Heart left ventricle (tissue), 16 donors: ENCODE data around the gene IL17REL. TPM values are rescaled to one million over a fixed set of nuclear protein-coding genes. Genes with fewer than 3 reads are reported as not detected.

ENCODE experiments used
- ATAC-seq, 4 donors: fragments of 200-7000 bp; cut with Tn5 transposase; one replicate each; pipeline ENCODE4 v1.9.1; 2020 to 2022; ENCODE audit warnings: moderate library complexity in 4 of 4, mild to moderate bottlenecking in 3 of 4, moderate number of reproducible peaks in 1 of 4
- DNase-seq, 5 donors: peaks; one replicate each; pipeline ENCODE4 v3.0.0-alpha.2; 2020
- H3K27ac ChIP-seq, 12 donors: fragments of 200-600 bp; sonication (generic) in 4 of 12; one replicate each; pipeline versions ENCODE4 v1.5.0 to v1.8.0; 2016 to 2022; ENCODE audit warnings: mild to moderate bottlenecking in 2 of 12
- H3K27me3 ChIP-seq, 9 donors: fragments of 200-600 bp; sonication (generic) in 2 of 9; one replicate each; pipeline versions ENCODE4 v1.5.1 to v1.8.0; 2016 to 2022; ENCODE audit warnings: mild to moderate bottlenecking in 3 of 9
- H3K36me3 ChIP-seq, 9 donors: fragments of 200-600 bp; sonication (generic) in 2 of 9; one replicate each; pipeline versions ENCODE4 v1.5.0 to v1.8.0; 2018 to 2022; ENCODE audit warnings: mild to moderate bottlenecking in 2 of 9
- H3K4me1 ChIP-seq, 12 donors: fragments of 200-600 bp; sonication (generic) in 4 of 12; one replicate each; pipeline versions ENCODE4 v1.5.0 to v1.8.0; 2016 to 2022; ENCODE audit warnings: mild to moderate bottlenecking in 3 of 12
- H3K4me3 ChIP-seq, 12 donors: fragments of 200-600 bp; sonication (generic) in 4 of 12; one replicate each; pipeline versions ENCODE4 v1.5.0 to v1.8.0; 2017 to 2022; ENCODE audit warnings: mild to moderate bottlenecking in 9 of 12, moderate library complexity in 4 of 12
- H3K9me3 ChIP-seq, 12 donors: fragments of 200-600 bp; sonication (generic) in 4 of 12; one replicate each; pipeline versions ENCODE4 v1.5.0 to v1.8.0; 2016 to 2022; ENCODE audit warnings: mild to moderate bottlenecking in 1 of 12
- POLR2A ChIP-seq, 2 donors: fragments of 450-650 bp; IDR thresholded peaks; one replicate each; pipeline ENCODE4 v1.6.1; 2017; ENCODE audit warnings: antibody characterized with exemption in 2 of 2, mild to moderate bottlenecking in 2 of 2, moderate library complexity in 2 of 2
- WGBS, 4 donors: extraction: QIAGEN DNeasy Blood & Tissue Kit in 2 of 4; methylation state at CpG; one replicate each; pipeline versions ENCODE4 v1.1.5 to v1.1.7; 2013 to 2018; 5-methylcytosine and 5-hydroxymethylcytosine counted together
- intact Hi-C, 10 donors: fragments of 100-400 bp; cut with DNase I; formaldehyde crosslinking; loops; one replicate each; pipeline versions ENCODE4 v1.11.1 to v1.14.2; 2022
- polyA plus RNA-seq, 2 donors: library from polyadenylated mRNA; stranded (reverse); fragments of 200-250 nt; gene quantifications; one replicate each; pipeline ENCODE4 v1.2.3, GENCODE V29; 2013
- total RNA-seq, 9 donors: library from RNA; depleted of rRNA in 2 of 9; stranded (reverse); fragments of >200 nt in 2 of 9; fragmentation: NEBNext Ultra II Directional in 3 of 9; extraction: Animal tissue kit (Norgen Biotek cat#: 25700) in 3 of 9; gene quantifications; one replicate each; pipeline versions ENCODE4 v1.1.0 to v1.2.4, GENCODE V29; 2016 to 2023
- TF ChIP-seq, protein P1 (sequence below), 12 donors: fragments of 200-600 bp; sonication (generic) in 4 of 12; IDR thresholded peaks; one replicate each; pipeline versions ENCODE4 v1.5.0 to v1.8.0; 2018 to 2022; ENCODE audit warnings: antibody characterized with exemption in 12 of 12, mild to moderate bottlenecking in 5 of 12
- donor health status: ischemic (EF 13 %, LVEDD 7.1; RV severe dilation, severe dysfunction).
- donor health status: healthy with polysubstance abuse.
- donor health status: DM: no; HTN: yes; CAD: no.
- donor health status: DM: no; HTN: no; CAD: no.
- donor health status: ischemic (EF 25% LVEDD 6.9; RV normal size, moderate dysfunction).
- donor health status: ischemic (EF 25% LVEDD 5.7; RV mildly dilated, moderate dysfunction).
- donor health status: healthy.
- donor health status: DM: yes; HTN: yes; CAD: no.
- donor health status: ischemic (EF 35%, LVEDD 5.7; RV mildly dilated, moderate dysfunction).
- donor health status: nonischemic (EF 11% LVEDD 7.7; RV severe dilation, severe dysfunction).
- donor health status: DM: yes; HTN: yes; CAD: no.
- donor health status: PGD.
- donor health status: ischemic (EF 29% LVEDD 5.4; RV normal size, mild dysfunction).
- donor health status: nonischemic (EF 23%, LVEDD 6.1; RV moderate dilation, normal function).

Gene IL17REL
- total and polyA plus RNA-seq, 11 donors, result not detected

DNA sequence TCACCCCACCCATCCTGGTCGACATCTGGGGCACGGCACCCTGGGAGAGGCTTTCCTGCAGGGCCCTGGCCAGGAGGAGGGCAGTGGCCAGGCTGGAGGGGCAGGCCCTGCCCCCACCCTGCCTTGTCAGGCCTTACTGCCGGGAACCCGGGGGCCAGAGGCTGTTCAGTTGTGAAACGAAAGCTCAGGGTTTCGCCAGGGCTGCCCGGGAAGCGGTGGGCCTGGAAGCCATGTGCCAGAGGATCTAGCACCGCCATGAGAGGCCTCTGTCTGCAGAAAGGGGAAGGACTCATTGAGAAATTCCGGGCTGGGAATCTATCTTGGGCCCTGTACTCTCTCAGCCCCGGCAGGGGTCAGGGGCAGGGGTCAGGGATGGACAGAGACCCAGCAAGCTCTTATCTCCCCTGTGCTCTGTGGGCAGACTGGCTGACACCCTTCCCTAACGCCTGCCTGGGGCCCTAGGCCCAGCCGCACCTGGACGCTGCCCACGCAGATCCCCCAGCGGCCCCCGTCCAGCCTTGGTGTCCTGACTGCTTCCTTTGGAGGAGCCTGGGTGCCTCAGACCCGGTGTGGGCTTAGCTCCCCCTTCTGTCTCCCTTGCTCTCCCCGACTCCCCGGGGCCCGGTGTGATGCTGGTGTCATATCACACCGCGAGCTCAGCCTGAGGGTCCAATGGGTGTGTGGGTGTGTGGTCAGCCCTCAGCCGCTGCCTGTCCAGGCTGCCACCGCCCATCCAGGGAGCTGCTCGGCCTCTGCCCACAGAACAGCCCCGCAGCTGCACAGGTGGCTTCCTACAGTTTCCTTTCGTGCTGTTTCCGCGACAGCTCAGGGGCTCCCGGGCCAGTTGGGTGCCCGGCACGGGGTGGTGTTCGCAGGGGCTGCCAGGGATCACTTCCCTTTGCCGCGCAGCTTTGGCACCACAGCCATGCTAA lies 45.5 kb downstream of the IL17REL start:
- no peaks in the 10 kb centered on the region for H3K27me3 ChIP-seq
- intact Hi-C loops, result loop anchor here in 2 of 10 donors (5.0 kb wide), 1 partner anchor 35 kb away; no protein-coding TSS in a partner anchor
- peak overlapping the region; percentile 3 to 99 (median 78) for H3K27ac ChIP-seq
- H3K36me3 ChIP-seq, result peaks cover 5 to 33% (median 18%) of the 10 kb centered on the region in 9 donors
- peaks cover 24 to 95% (median 77%) of the 10 kb centered on the region in 12 donors for H3K4me1 ChIP-seq
- DNase-seq (peak; percentile 30 to 78 (median 56)), ATAC-seq (no peak)
- peak overlapping the region in 9 of 12 donors; percentile 14 to 43 (median 20) for H3K4me3 ChIP-seq
- H3K9me3 ChIP-seq, result no peaks in the 10 kb centered on the region
- TF ChIP-seq, protein P1, sequence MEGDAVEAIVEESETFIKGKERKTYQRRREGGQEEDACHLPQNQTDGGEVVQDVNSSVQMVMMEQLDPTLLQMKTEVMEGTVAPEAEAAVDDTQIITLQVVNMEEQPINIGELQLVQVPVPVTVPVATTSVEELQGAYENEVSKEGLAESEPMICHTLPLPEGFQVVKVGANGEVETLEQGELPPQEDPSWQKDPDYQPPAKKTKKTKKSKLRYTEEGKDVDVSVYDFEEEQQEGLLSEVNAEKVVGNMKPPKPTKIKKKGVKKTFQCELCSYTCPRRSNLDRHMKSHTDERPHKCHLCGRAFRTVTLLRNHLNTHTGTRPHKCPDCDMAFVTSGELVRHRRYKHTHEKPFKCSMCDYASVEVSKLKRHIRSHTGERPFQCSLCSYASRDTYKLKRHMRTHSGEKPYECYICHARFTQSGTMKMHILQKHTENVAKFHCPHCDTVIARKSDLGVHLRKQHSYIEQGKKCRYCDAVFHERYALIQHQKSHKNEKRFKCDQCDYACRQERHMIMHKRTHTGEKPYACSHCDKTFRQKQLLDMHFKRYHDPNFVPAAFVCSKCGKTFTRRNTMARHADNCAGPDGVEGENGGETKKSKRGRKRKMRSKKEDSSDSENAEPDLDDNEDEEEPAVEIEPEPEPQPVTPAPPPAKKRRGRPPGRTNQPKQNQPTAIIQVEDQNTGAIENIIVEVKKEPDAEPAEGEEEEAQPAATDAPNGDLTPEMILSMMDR (IDR thresholded peaks at IDR 0.05), result peak in 1 of 12 donors; percentile 14
- TF ChIP-seq POLR2A (IDR thresholded peaks at IDR 0.05), result no peak
- 48 to 52% (median 50%) methylated on average over 17 to 36 of the region's 36 CpGs for WGBS, 4 donors

DNA sequence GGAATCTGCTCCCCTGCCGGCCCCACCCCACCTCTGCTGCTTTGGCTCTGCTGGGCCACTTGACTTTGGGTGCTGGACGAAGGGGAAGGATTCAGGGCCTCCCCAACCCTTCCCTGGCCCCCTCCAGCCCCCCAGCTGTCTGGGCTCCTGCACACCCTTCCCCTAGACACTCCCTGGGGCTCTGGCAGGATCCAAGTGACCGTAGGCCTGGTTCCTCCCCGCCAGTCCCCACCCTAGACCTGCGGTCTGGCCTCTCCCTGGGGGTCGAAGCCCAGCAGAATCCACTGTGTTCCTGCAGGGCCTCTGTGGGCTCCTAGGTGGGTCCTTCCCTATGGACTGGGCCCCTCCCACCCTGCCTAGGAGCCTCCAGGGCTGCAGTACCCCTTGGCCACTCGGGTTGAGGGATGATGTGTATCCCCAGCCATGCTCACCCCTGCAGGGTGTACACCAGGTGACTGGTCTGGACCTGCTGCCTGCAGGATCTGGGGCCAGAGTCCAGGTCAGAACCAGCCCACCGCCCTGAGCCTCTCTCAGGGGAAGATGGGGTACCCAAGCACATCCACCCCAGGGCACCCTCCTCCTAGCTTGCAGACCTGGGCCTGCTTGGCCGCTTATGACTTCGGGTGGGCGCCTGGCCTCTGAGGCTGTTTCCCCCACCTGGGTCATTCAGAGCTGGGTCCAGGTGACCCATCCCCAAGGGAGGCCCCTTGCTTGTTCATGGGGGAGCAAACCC lies 46.4 kb downstream of the IL17REL start:
- intact Hi-C loops, result loop anchor here in 2 of 10 donors (5.0 kb wide), 1 partner anchor 34 kb away; no protein-coding TSS in a partner anchor
- ATAC-seq (no peak), DNase-seq (peak in 4 of 5 donors; percentile 16 to 61 (median 29))
- no peaks in the 10 kb centered on the region for H3K27me3 ChIP-seq
- peaks cover 24 to 88% (median 70%) of the 10 kb centered on the region in 12 donors for H3K4me1 ChIP-seq
- no peak for TF ChIP-seq POLR2A (IDR thresholded peaks at IDR 0.05)
- TF ChIP-seq, protein P1 (IDR thresholded peaks at IDR 0.05), result no peak
- H3K4me3 ChIP-seq, result peak overlapping the region in 1 of 12 donors; percentile 43
- peak overlapping the region in 11 of 12 donors; percentile 26 to 99 (median 82) for H3K27ac ChIP-seq
- WGBS, 4 donors, result 58 to 86% (median 75%) methylated on average over 10 to 11 of the region's 11 CpGs
- H3K36me3 ChIP-seq, result peaks cover 5 to 41% (median 18%) of the 10 kb centered on the region in 9 donors
- no peaks in the 10 kb centered on the region for H3K9me3 ChIP-seq

DNA sequence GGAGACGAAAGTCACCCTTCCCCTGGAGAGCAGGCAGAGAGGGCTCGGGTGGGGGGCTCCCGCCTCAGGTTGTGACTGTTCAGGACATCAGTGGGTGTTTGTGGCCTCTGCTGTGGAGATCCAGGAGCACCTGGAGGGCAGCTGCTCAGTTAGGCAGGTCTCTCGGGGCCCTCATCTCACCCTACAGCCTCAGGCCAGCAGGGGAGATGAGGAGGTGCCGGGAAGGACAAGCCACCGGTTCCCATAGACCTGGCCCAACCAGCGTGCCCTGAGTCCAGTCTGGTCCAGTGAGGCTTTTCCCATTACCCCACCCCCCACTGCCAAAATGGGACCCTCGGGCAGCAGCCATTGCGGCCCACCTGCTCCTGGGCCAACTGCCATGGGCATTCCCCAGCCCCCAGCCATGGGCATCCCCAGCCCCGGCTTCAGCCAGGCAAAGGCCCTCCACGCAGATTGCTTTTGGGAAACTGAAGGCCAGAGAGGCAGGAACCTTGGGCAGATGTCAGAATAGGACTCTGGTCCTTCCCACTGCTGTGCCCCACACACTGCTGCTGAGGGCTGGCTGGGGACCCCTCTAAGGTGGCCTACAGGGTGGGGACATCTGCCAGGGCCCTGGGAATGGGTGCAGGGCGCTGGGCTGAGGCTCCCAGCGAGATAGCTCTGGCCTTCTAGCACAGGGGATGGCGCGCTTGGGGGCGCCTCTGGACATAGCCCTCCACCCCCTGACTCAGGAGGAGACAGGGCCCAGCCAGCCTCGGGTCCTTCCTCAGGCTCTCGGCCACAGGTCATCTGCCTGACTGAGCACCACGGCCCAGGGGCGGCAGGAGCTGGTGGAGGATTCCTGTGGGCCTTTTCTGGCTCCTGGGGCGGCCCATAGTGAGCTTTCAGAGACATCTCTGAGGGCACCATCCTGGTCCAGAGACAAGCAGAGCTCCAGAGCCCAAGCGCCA lies 47.2 kb downstream of the IL17REL start:
- H3K27ac ChIP-seq, result peak overlapping the region in 11 of 12 donors; percentile 23 to 99 (median 94)
- DNase-seq, result peak in 3 of 5 donors; percentile 13 to 57 (median 26)
- peak overlapping the region in 2 of 12 donors; percentile 83 to 99 for H3K4me3 ChIP-seq
- H3K36me3 ChIP-seq, result peaks cover 5 to 41% (median 18%) of the 10 kb centered on the region in 9 donors
- intact Hi-C loops, result loop anchor here in 2 of 10 donors (5.0 kb wide), 1 partner anchor 33 kb away; no protein-coding TSS in a partner anchor
- H3K4me1 ChIP-seq, result peaks cover 24 to 80% (median 64%) of the 10 kb centered on the region in 12 donors
- H3K27me3 ChIP-seq, result no peaks in the 10 kb centered on the region
- TF ChIP-seq, protein P1 (IDR thresholded peaks at IDR 0.05), result no peak
- no peak for TF ChIP-seq POLR2A (IDR thresholded peaks at IDR 0.05)
- 78 to 89% (median 82%) methylated on average over 12 to 22 of the region's 22 CpGs for WGBS, 4 donors
- H3K9me3 ChIP-seq, result no peaks in the 10 kb centered on the region
- no peak for ATAC-seq
